HepG2 (cell line): Measurements from ENCODE around the gene RAD50. TPM values are rescaled to one million over a fixed set of nuclear protein-coding genes. Genes with fewer than 3 reads are reported as not detected.
"Not testable (repeated sequence)": the region's sequence is repeated elsewhere in the genome, so short reads cannot be mapped to it uniquely, and the experiment has no call there.

Source experiments
- ATAC-seq: fragments of 200-7000 bp; cut with Tn5 transposase; 3 replicates; pipeline ENCODE4 v1.9.1; 2020; ENCODE audit warnings: mild to moderate bottlenecking, moderate library complexity
- BruUV-seq: library from RNA; stranded (reverse); fragments of 400-500 nt; replicated peaks from 2 replicates; lab custom pipeline; 2021; lab: Mats Ljungman, UMichigan
- CTCF ChIA-PET: fragments of 300-600 bp; formaldehyde crosslinking; extraction: SDS; loops from one replicate; lab custom pipeline; 2021; ENCODE audit warnings: low total read pairs, inconsistent platforms, low intra/inter-chr PET ratio; lab: Yijun Ruan, JAX
- POLR2A ChIA-PET: fragments of 350-600 bp; sonication (Branson Sonifier 250); formaldehyde crosslinking; loops from one replicate; lab custom pipeline; 2020; ENCODE audit warnings: antibody characterized with exemption, inconsistent platforms; lab: Yijun Ruan, JAX
- DNase-seq: peaks from one replicate; pipeline ENCODE4 v3.0.0-alpha.2; 2015; ENCODE audit warnings: low spot score
- FAIRE-seq: peaks from 3 replicates; lab custom pipeline; 2011; peaks lifted over from hg19 to GRCh38; lab: Jason Lieb, UNC
- H2AFZ ChIP-seq: one replicate; pipeline ENCODE4 v1.6.1; 2011; ENCODE audit warnings: low read length, inconsistent platforms
- H3K27ac ChIP-seq: fragments of 300-600 bp; 3 replicates; pipeline ENCODE4 v1.8.0; 2011; ENCODE audit warnings: mixed run types, mild to moderate bottlenecking, mixed read lengths, low read length, inconsistent platforms; ENCODE audit not compliant: insufficient read depth; ENCODE audit errors: extremely low read length
- H3K27me3 ChIP-seq, 2 experiments: fragments of 200-600 bp in 1 of 2; 2 replicates in 1 of 2; 3 replicates in 1 of 2; pipeline versions ENCODE4 v1.6.0 to v1.8.0; 2011; ENCODE audit warnings: low read length in 2 of 2, mild to moderate bottlenecking in 2 of 2, moderate library complexity in 2 of 2, inconsistent platforms in 1 of 2; ENCODE audit not compliant: insufficient read depth in 2 of 2, control insufficient read depth in 1 of 2
- H3K36me3 ChIP-seq, 2 experiments: fragments of 200-600 bp in 1 of 2; replicated peaks in 1 of 2; 2 replicates in 1 of 2; 3 replicates in 1 of 2; pipeline versions ENCODE4 v1.5.1 to v1.8.0; 2011; ENCODE audit warnings: low read length in 2 of 2, inconsistent platforms in 1 of 2; ENCODE audit not compliant: insufficient read depth in 2 of 2, control insufficient read depth in 1 of 2
- H3K4me1 ChIP-seq: 2 replicates; pipeline ENCODE4 v1.5.1; 2012; ENCODE audit warnings: low read length, inconsistent platforms; ENCODE audit not compliant: insufficient read depth
- H3K4me2 ChIP-seq: 2 replicates; pipeline ENCODE4 v1.6.0; 2011; ENCODE audit warnings: low read depth, low read length, inconsistent platforms
- H3K4me3 ChIP-seq, 3 experiments: fragments of 200-600 bp in 1 of 3; sonication (generic), shearing (Covaris generic) in 1 of 3; replicated peaks in 1 of 3; 2 replicates each; pipeline ENCODE4 v1.5.1; 2011 to 2016; ENCODE audit warnings: low read length in 3 of 3, inconsistent platforms in 2 of 3, low read depth in 2 of 3, mild to moderate bottlenecking in 2 of 3, control low read depth in 1 of 3, mixed read lengths in 1 of 3; ENCODE audit not compliant: insufficient read depth in 1 of 3
- H3K79me2 ChIP-seq: one replicate; pipeline ENCODE4 v1.6.1; 2011; ENCODE audit warnings: low read length, inconsistent platforms; ENCODE audit not compliant: insufficient read depth
- H3K9ac ChIP-seq: 2 replicates; pipeline ENCODE4 v1.6.0; 2011; ENCODE audit warnings: mild to moderate bottlenecking, low read depth, low read length, inconsistent platforms; ENCODE audit not compliant: insufficient read depth
- H3K9me3 ChIP-seq: 2 replicates; pipeline ENCODE4 v1.5.1; 2012; ENCODE audit warnings: mild to moderate bottlenecking, low read length
- H4K20me1 ChIP-seq: 2 replicates; pipeline ENCODE4 v1.6.0; 2011; ENCODE audit warnings: inconsistent platforms, mild to moderate bottlenecking, low read length, moderate library complexity; ENCODE audit not compliant: insufficient read depth
- whole genome bisulfite sequencing: methylation state at CpG from one replicate; pipeline ENCODE4 v1.1.6; 2017; ENCODE audit warnings: low lambda C conversion rate; 5-methylcytosine and 5-hydroxymethylcytosine counted together
- in situ Hi-C: cut with HindIII; loops from 2 replicates; pipeline ENCODE4 v1.10.0; 2017; ENCODE audit warnings: low pct_unique_long_range_greater_than_20kb; ENCODE audit not compliant: extremely low pct_ligation_motif_present
- intact Hi-C: fragments of 100-400 bp; cut with micrococcal nuclease; formaldehyde crosslinking; loops from one replicate; pipeline ENCODE4 v1.10.0; 2022; ENCODE audit not compliant: unreplicated experiment
- polyA plus RNA-seq, 8 experiments: library from polyadenylated mRNA; depleted of rRNA in 3 of 8; stranded (reverse) in 7 of 8; unstranded in 1 of 8; fragments of >200 nt; fragmentation: Illumina TruSeq in 4 of 8; extraction: Trizol in 4 of 8; gene quantifications; 2 replicates each; pipeline versions ENCODE4 v1.2.1 to v1.2.3, GENCODE V29; 2011 to 2016; ENCODE audit warnings: low read depth in 4 of 8, missing spikeins in 1 of 8, mixed read lengths in 1 of 8; ENCODE audit not compliant: insufficient read depth in 1 of 8
- total RNA-seq, 5 experiments: library from RNA; depleted of rRNA; stranded (reverse); fragments of >200 nt; fragmentation: Illumina TruSeq; extraction: Trizol; gene quantifications; 2 replicates each; pipeline ENCODE4 v1.2.3, GENCODE V29; 2016; ENCODE audit warnings: low read depth in 1 of 5

RAD50 gene
- total and polyA plus RNA-seq, 2 of the 13 experiments (the other 11 are each of a cell fraction or from before 2014, with no cell fraction given), result 19.2 to 23.4 TPM

DNA sequence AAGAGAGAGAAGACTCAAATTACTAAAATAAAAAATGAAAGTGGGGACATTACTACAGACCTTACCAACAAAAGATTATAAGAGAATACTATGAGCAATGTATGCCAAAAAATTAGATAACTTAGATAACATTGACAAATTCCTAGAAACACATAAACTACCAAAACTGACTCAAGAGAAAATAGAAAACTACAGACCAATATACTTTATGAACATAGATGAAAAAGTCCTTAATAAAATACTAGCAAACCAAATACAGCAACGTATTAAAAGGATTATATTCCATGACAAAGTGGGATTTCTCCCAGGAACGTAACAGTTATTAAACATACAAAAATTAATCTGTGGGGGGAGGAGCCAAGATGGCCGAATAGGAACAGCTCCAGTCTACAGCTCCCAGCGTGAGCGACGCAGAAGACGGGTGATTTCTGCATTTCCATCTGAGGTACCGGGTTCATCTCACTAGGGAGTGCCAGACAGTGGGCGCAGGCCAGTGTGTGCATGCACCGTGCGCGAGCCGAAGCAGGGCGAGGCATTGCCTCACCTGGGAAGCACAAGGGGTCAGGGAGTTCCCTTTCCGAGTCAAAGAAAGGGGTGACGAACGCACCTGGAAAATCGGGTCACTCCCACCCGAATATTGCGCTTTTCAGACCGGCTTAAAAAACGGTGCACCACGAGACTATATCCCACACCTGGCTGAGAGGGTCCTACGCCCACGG lies 43.0 kb upstream of the RAD50 start:
- BruUV-seq, FAIRE-seq, H3K27ac ChIP-seq, CTCF ChIA-PET, H3K4me2 ChIP-seq, H3K27me3 ChIP-seq, H3K4me3 ChIP-seq, ATAC-seq, in situ Hi-C loops, POLR2A ChIA-PET, H3K36me3 ChIP-seq, intact Hi-C loops, H3K4me1 ChIP-seq, H3K9me3 ChIP-seq, DNase-seq, H3K9ac ChIP-seq, H3K79me2 ChIP-seq, H2AFZ ChIP-seq, H4K20me1 ChIP-seq: not testable (repeated sequence)
- WGBS, result 88% methylated on average over 8 of the region's 25 CpGs

DNA sequence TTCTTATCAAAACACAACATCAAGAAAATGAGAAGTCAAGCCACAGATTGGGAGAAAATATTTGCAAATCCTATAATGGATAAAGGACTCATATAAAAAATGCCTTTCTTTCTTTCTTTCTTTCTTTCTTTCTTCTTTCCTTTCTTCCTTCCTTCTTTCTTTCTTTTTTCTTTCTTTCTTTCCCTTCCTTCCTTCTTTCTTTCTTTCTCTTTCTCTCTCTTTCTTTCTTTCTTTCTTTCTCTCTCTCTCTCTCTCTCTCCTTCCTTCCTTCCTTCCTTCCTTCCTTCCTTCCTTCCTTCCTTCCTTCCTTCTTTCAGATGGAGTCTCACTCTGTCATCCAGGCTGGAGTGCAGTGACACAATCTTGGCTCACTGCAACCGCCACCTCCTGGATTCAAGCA lies 34.7 kb upstream of the RAD50 start:
- intact Hi-C loops, result loop anchor here (10.0 kb wide), 1 partner anchor 363 kb away; no protein-coding TSS in a partner anchor
- H3K27ac ChIP-seq, H3K27me3 ChIP-seq, ATAC-seq, POLR2A ChIA-PET, in situ Hi-C loops, H4K20me1 ChIP-seq, H3K4me1 ChIP-seq, FAIRE-seq, H3K4me2 ChIP-seq, H3K36me3 ChIP-seq, BruUV-seq, H3K9me3 ChIP-seq, DNase-seq, H3K79me2 ChIP-seq, CTCF ChIA-PET, H2AFZ ChIP-seq, H3K4me3 ChIP-seq, H3K9ac ChIP-seq: not testable (repeated sequence)
- WGBS, result 0% methylated on average over 1 of the region's 1 CpG

DNA sequence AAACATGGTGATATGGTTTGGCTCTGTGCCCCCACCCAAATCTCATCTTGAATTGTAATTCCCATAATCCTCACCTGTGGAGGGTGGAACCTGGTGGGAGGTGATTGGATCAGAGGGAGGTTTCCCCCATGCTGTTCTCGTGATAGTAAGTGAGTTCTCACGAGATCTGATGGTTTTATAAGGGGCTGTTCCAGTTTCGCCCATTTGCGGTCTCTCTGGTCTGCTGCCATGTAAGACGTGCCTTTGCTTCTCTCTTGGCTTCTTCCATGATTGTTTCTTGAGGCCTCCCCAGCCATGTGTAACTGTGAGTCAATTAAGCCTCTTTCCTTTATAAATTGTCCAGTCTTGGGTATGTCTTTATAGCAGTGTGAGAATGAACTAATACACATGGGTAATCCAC lies 31.9 kb upstream of the RAD50 start:
- H3K4me3 ChIP-seq, H3K36me3 ChIP-seq, H2AFZ ChIP-seq, H3K4me2 ChIP-seq, ATAC-seq, H3K79me2 ChIP-seq, H3K27ac ChIP-seq, DNase-seq, CTCF ChIA-PET, BruUV-seq, H3K9ac ChIP-seq, POLR2A ChIA-PET, in situ Hi-C loops, H3K9me3 ChIP-seq, H4K20me1 ChIP-seq, FAIRE-seq, H3K27me3 ChIP-seq: not testable (repeated sequence)
- intact Hi-C loops, result loop anchor here (5.0 to 10.0 kb wide), 3 partner anchors 62 to 360 kb away; no protein-coding TSS in a partner anchor
- peaks cover 14% of the 10 kb centered on the region for H3K4me1 ChIP-seq
- 37% methylated on average over 5 of the region's 5 CpGs for WGBS
